Activated CD4-positive, alpha-beta T cell treated with anti-CD3 and anti-CD28 coated beads for 24 hours (primary cell): ENCODE results near the gene OLAH.
"Not testable (repeated sequence)": the region's sequence is repeated elsewhere in the genome, so short reads cannot be mapped to it uniquely, and the experiment has no call there.

Source experiments
- DNase-seq, 2 donors: peaks; one replicate each; pipeline ENCODE4 v3.0.0-alpha.2; 2020; ENCODE audit warnings: low read depth in 2 of 2

The OLAH gene

GRCh38 chr10:15043674-15044073 is at the start of gene OLAH:
Gene OLAH (plus strand): TSS chr10:15043943. CDS start chr10:15047289, 3,346 bp downstream.
- DNase-seq = no peak

- DNase-seq = no peak
Observed at GRCh38 chr10:14995964-14996565, 47.7 kb upstream of the OLAH start.

GRCh38 chr10:15013530-15013929 is 30.2 kb upstream of the OLAH start:
- DNase-seq = not testable (repeated sequence)

GRCh38 chr10:15015451-15015850 is 28.3 kb upstream of the OLAH start:
- DNase-seq = no peak

GRCh38 chr10:15020966-15021365 is 22.8 kb upstream of the OLAH start:
- not testable (repeated sequence) for DNase-seq

GRCh38 chr10:15023079-15023478 is 20.7 kb upstream of the OLAH start:
- DNase-seq = not testable (repeated sequence)

GRCh38 chr10:15024017-15025004 is 19.4 kb upstream of the OLAH start:
- not testable (repeated sequence) for DNase-seq

- DNase-seq = not testable (repeated sequence)
Observed at GRCh38 chr10:15025040-15025439, 18.7 kb upstream of the OLAH start.

- no peak for DNase-seq
Observed at GRCh38 chr10:15027741-15028140, 16.0 kb upstream of the OLAH start.

- no peak for DNase-seq
Observed at GRCh38 chr10:15035385-15036301, 8.1 kb upstream of the OLAH start.

- DNase-seq = no peak
Observed at GRCh38 chr10:15037691-15038090, 6.1 kb upstream of the OLAH start.

- no peak for DNase-seq
Observed at GRCh38 chr10:15038416-15038815, 5.3 kb upstream of the OLAH start.

GRCh38 chr10:15045380-15045779 is 1.6 kb downstream of the OLAH start:
- DNase-seq = no peak

- no peak for DNase-seq
Observed at GRCh38 chr10:15046626-15047025, 2.9 kb downstream of the OLAH start.

- DNase-seq = no peak
Observed at GRCh38 chr10:15049533-15049932, 5.8 kb downstream of the OLAH start.

GRCh38 chr10:15052121-15052520 is 8.4 kb downstream of the OLAH start:
- no peak for DNase-seq

- no peak for DNase-seq
Observed at GRCh38 chr10:15053061-15053460, 9.3 kb downstream of the OLAH start.

GRCh38 chr10:15058689-15059088 is 14.9 kb downstream of the OLAH start:
- no peak for DNase-seq

- no peak for DNase-seq
Observed at GRCh38 chr10:15059914-15060313, 16.2 kb downstream of the OLAH start.

- no peak for DNase-seq
Observed at GRCh38 chr10:15060638-15061037, 16.9 kb downstream of the OLAH start.

GRCh38 chr10:15067154-15067553 is 23.4 kb downstream of the OLAH start:
- no peak for DNase-seq

GRCh38 chr10:15068802-15069201 is 25.1 kb downstream of the OLAH start:
- DNase-seq = no peak
